IPS-15b (cell line): ENCODE results near the gene KCNK6.
A peak's percentile ranks its signal among the peaks of the same experiment; 100 is the strongest.

Source experiments
- H3K27me3 ChIP-seq: one replicate; pipeline ENCODE4 v1.6.1; 2013; ENCODE audit warnings: low read length; ENCODE audit not compliant: control insufficient read depth, insufficient read depth
- H3K36me3 ChIP-seq: one replicate; pipeline ENCODE4 v1.6.1; 2013; ENCODE audit warnings: low read length; ENCODE audit not compliant: control insufficient read depth, insufficient read depth
- H3K4me1 ChIP-seq: one replicate; pipeline ENCODE4 v1.6.1; 2013; ENCODE audit warnings: mild to moderate bottlenecking, low read length; ENCODE audit not compliant: control insufficient read depth, insufficient read depth
- H3K4me3 ChIP-seq: one replicate; pipeline ENCODE4 v1.5.1; 2013; ENCODE audit warnings: low read depth, low read length
- H3K9ac ChIP-seq: one replicate; pipeline ENCODE4 v1.6.1; 2013; ENCODE audit warnings: low read depth, mild to moderate bottlenecking, low read length
- H3K9me3 ChIP-seq: one replicate; pipeline ENCODE4 v1.6.1; 2013; ENCODE audit warnings: mild to moderate bottlenecking, low read length; ENCODE audit not compliant: control insufficient read depth, insufficient read depth

KCNK6 gene

DNA sequence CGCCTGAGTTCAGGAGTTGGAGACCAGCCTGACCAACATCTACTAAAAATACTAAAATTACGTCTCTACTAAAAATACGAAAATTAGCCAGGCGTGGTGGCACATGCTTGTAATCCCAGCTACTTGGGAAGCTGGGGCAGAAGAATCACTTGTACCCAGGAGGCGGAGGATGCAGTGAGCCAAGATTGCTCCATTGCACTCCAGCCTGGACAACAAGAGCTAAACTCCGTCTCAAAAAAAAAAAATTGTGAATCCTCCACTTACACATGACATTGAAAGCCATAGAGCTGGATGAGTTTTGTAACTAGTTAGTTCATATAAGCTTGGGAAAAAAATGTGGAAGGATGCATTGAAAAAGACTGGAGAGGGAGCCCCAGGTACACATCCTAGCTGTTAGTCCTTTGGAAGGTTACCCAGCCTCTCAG lies 54.3 kb downstream of the KCNK6 start:
- peaks cover 8% of the 10 kb centered on the region for H3K27me3 ChIP-seq
- H3K36me3 ChIP-seq = peaks cover 4% of the 10 kb centered on the region
- no peaks in the 10 kb centered on the region for H3K4me1 ChIP-seq
- peak overlapping the region; percentile 72 for H3K4me3 ChIP-seq
- H3K9ac ChIP-seq = peak overlapping the region; percentile 79
- H3K9me3 ChIP-seq = no peaks in the 10 kb centered on the region

DNA sequence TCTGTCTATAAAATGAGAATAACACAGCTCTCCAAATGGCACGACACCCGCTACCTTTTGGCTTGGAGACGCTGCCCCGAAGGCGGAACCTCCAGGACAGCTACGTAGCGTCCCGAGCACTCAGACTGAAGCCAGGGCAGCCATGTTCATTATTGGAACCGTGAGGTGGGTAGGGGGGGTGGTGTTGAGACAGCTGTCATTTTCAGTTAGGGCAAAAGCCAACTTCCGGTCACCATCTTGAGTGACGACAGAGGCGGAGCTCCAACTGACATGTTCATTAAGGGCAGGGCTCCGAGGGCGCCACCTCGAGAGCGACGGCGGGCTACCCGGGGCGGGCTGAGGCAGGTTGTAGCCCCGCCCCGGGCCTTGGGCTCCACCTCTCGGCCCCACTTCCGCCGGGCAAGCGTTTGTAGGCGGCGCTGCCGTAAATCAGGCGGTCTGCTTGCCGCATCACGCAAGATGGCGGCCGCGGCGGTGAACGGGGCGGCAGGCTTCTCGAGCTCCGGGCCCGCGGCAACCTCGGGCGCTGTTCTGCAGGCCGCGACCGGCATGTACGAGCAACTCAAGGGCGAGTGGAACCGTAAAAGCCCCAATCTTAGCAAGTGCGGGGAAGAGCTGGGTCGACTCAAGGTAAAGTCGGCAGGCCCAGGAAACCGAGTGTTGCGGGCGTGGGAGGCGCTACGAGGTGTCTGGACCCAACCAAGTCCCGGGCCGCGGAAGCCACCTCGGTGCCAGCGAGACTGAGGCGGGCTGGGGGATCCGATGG lies 54.9 kb downstream of the KCNK6 start, which contains the start of gene PSMD8:
PSMD8 (plus strand) TSS at position 240 of the 766 bp plus-strand sequence; CDS start at position 271, 31 bp downstream.
- no peaks in the 10 kb centered on the region for H3K4me1 ChIP-seq
- peak within 1 kb of the TSS; percentile 97 for H3K4me3 ChIP-seq
- peaks cover 8% of the 10 kb centered on the region for H3K27me3 ChIP-seq
- peak within 1 kb of the TSS; percentile 97 for H3K9ac ChIP-seq
- no peaks in the 10 kb centered on the region for H3K9me3 ChIP-seq
- peaks cover 10% of the 10 kb centered on the region for H3K36me3 ChIP-seq

DNA sequence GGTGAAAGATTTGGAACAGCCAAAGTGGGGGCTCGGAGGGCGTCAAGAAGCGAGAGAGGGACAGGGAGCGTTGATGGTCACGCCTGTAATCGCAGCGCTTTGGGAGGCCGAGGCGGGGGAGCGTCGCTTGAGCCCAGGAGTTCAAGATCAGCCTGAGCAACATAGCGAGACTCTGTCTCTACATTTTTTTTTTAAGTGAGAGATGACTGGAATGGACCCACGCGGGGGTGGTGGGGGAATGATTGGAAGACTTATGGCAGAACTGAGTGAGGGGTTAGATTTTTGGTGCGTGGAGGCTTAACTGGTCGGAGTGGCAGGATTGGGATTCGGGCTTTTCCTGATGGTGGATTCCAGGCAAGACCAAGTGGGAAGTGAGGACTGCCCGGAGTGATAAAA lies 55.5 kb downstream of the KCNK6 start:
- Histone ChIP-seq H3K27me3 (peaks cover 4% of the 10 kb centered on the region), H3K4me3 (peak overlapping the region; percentile 97), H3K9me3 (no peaks in the 10 kb centered on the region), H3K4me1 (no peaks in the 10 kb centered on the region), H3K36me3 (peaks cover 10% of the 10 kb centered on the region), H3K9ac (peak overlapping the region; percentile 97)

DNA sequence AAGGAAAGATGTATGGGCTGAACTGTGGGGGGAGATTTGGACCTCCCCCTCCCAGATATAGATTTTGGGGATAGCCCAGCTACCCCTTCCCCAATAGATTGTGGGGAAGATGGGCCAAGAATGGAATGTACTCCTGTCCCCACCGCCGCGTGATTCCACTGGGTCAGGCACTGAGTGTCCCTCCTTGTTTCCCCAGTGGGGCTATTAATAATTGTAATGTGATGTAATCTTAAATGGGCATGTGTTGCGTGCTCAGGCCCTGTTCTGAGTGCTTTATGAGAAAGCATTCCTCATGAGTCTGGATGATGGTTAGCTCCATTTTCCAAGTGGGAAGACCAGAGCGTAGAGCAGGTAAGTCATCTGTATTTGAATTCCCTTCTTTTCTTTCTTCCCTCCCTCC lies 56.1 kb downstream of the KCNK6 start:
- Histone ChIP-seq H3K27me3 (no peaks in the 10 kb centered on the region), H3K9me3 (no peaks in the 10 kb centered on the region), H3K36me3 (peaks cover 16% of the 10 kb centered on the region), H3K4me3 (peak overlapping the region; percentile 97), H3K9ac (peak overlapping the region; percentile 97), H3K4me1 (no peaks in the 10 kb centered on the region)

DNA sequence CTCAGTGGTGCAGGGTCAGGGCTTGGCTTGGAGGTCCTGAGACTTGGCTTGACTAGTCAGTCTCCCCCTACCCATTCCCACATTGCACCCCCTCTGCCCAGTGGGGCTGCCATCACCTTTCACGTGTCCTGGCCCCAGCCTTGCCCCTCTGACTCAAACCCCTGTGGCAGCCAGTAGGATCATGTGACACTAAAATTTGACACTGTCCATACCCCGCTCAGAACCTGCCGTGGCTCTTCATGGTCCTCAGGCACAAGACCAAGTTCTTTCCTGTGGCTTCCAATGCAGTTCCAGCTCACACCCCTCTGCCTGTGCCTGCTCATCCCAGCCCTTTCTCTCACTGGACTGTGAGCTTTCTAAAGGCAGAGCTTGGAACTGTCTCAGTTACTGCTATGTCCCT lies 56.9 kb downstream of the KCNK6 start:
- Histone ChIP-seq H3K9ac (no peak overlapping the region), H3K36me3 (peaks cover 24% of the 10 kb centered on the region), H3K9me3 (no peaks in the 10 kb centered on the region), H3K4me1 (no peaks in the 10 kb centered on the region), H3K4me3 (peak overlapping the region; percentile 97), H3K27me3 (no peaks in the 10 kb centered on the region)

DNA sequence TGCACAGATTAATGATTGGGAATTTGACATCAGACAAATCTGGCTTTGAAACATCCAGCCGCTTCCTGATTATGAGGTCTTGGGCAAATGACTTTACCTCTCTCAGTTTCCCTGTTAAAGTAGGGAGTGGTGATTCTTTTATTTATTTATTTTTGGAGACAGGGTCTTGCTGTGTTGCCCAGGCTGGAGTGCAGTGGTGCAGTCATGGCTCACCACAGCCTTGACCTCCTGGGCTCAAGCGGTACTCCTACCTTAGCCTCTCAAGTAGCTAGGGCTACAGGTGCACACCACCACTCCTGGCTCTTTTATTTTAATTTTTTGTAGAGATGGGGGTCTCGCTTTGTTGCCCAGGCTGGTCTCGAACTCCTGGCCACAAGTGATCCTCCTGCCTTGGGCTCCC lies 57.4 kb downstream of the KCNK6 start:
- Histone ChIP-seq H3K9me3 (no peaks in the 10 kb centered on the region), H3K4me1 (no peaks in the 10 kb centered on the region), H3K4me3 (no peak overlapping the region), H3K9ac (no peak overlapping the region), H3K27me3 (no peaks in the 10 kb centered on the region), H3K36me3 (peaks cover 29% of the 10 kb centered on the region)

DNA sequence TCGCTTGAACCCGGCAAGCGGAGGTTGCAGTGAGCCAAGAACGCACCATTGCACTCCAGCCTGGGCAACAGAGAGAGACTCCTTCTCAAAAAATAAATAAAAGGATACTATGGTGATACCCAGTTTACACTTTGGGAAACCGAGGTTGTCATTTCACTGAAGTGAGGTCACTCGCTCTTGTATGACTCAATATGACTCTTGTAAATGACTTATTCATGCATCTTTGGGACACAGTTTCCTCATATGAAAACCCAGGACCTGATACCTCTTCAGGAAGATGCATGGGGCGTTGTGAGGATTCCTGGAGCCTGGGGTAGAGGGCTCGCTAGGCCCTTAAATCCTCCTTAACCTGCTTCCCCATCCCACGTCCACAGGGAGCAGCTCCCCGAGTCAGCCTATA lies 59.2 kb downstream of the KCNK6 start:
- Histone ChIP-seq H3K4me1 (no peaks in the 10 kb centered on the region), H3K4me3 (no peak overlapping the region), H3K9ac (no peak overlapping the region), H3K36me3 (peaks cover 40% of the 10 kb centered on the region), H3K9me3 (no peaks in the 10 kb centered on the region), H3K27me3 (no peaks in the 10 kb centered on the region)

DNA sequence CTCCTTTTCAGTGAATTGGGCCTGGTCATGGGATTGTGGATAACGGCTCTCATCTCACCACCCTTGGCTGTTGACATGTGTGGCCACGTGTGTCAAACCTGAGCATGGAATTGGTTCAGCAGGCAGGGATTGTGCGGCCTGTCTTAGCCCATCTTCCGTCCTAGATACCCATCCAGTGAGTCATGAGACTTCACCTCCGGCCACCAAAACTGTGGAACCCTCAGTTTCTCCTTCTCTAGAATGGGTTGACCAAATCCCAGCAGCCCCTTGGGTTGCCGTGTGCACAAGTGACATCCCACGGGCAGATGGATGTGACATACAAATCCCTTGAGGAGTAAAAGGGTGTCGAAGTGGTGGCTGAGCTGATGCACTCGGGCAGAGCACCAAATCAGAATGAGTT lies 61.5 kb downstream of the KCNK6 start:
- Histone ChIP-seq H3K36me3 (peaks cover 40% of the 10 kb centered on the region), H3K9me3 (no peaks in the 10 kb centered on the region)

More for the DNA sequence above, 61.5 kb downstream of the KCNK6 start:
- H3K9ac ChIP-seq = no peak overlapping the region
- no peaks in the 10 kb centered on the region for H3K4me1 ChIP-seq
- no peak overlapping the region for H3K4me3 ChIP-seq
- H3K27me3 ChIP-seq = no peaks in the 10 kb centered on the region
